Measurements from ENCODE around the gene ANKRD22. TPM values are rescaled to one million over a fixed set of nuclear protein-coding genes. Genes with fewer than 3 reads are reported as not detected.

Gene ANKRD22
- total RNA-seq, 6 donors from 2014 or later: 0.30 to 1.9 (median 1.1) TPM; not detected in 2

DNA sequence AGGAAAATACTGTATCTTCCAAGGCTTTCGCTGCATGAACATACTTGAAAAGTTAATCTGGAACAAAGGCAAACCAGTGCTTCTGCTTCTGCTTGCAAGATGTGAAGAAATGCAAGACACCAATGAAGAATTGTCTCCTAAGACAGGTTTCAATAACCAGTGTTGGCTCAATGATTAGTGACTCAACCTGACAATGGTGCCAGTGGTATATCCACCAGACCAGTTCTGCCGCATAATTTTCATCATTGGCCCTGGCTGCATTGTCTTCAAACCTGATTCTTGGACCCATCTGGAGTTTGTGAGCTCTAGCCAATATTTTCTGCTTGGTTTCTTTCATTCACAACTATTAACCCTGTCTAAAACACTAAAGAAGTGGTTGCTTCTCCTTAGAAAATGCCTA, 14.8 kb upstream of the ANKRD22 start:
- Histone ChIP-seq H3K27me3 (no peaks in the 10 kb centered on the region), H3K36me3 (no peaks in the 10 kb centered on the region), H3K4me3 (no peak overlapping the region), H3K9me3 (no peaks in the 10 kb centered on the region), H3K4me1 (no peaks in the 10 kb centered on the region), H3K27ac (no peak overlapping the region)
- 83 to 95% methylated on average over 2 of the region's 2 CpGs for WGBS, 2 donors
- ATAC-seq (ENCODE audit: low FRiP score in 2 of 2) (no peak), DNase-seq (no peak)
- TF ChIP-seq POLR2AphosphoS5 (IDR thresholded peaks at IDR 0.05): no peak
- TF ChIP-seq POLR2A (IDR thresholded peaks at IDR 0.05): no peak
- TF ChIP-seq EP300 (IDR thresholded peaks at IDR 0.05): no peak
- TF ChIP-seq, protein P1, sequence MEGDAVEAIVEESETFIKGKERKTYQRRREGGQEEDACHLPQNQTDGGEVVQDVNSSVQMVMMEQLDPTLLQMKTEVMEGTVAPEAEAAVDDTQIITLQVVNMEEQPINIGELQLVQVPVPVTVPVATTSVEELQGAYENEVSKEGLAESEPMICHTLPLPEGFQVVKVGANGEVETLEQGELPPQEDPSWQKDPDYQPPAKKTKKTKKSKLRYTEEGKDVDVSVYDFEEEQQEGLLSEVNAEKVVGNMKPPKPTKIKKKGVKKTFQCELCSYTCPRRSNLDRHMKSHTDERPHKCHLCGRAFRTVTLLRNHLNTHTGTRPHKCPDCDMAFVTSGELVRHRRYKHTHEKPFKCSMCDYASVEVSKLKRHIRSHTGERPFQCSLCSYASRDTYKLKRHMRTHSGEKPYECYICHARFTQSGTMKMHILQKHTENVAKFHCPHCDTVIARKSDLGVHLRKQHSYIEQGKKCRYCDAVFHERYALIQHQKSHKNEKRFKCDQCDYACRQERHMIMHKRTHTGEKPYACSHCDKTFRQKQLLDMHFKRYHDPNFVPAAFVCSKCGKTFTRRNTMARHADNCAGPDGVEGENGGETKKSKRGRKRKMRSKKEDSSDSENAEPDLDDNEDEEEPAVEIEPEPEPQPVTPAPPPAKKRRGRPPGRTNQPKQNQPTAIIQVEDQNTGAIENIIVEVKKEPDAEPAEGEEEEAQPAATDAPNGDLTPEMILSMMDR (IDR thresholded peaks at IDR 0.05): no peak

DNA sequence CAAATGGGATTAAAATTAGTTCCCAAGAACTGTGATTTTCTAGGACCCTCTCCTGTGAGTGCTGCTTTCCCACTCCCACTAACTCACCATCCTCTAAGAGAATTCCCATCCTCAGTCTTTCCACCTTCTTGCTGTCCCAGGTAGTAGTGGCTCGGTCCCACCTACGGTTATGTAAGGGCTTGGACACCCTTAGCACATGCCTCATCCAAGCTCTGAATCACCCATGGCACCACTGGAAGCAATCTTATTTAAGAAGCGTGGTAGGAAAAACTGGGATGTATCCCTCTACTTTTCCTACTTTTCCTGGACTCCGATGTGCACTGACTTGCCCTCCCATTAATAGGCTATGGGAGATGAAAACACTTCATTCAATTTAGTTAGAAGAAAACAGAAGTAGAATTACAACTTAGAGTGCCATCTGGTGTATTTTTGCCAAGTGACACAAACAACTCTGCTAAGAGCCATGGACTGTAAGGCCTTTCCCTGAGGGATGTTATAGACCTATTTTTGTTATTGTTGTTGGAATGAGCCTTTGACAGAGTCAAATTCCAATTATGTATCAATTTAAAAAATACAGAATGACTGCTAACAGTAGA, 13.7 kb upstream of the ANKRD22 start:
- Histone ChIP-seq H3K27me3 (no peaks in the 10 kb centered on the region), H3K9me3 (no peaks in the 10 kb centered on the region), H3K27ac (no peak overlapping the region), H3K36me3 (no peaks in the 10 kb centered on the region), H3K4me1 (no peaks in the 10 kb centered on the region), H3K4me3 (no peak overlapping the region)
- TF ChIP-seq, protein P1 (IDR thresholded peaks at IDR 0.05): peak in 3 of 6 experiments; percentile 23 to 39 (median 28)
- TF ChIP-seq EP300 (IDR thresholded peaks at IDR 0.05): no peak
- DNase-seq: no peak
- 85 to 86% methylated on average over 4 of the region's 4 CpGs for WGBS, 2 donors
- peak in 1 of 2 donors; percentile 38 for ATAC-seq (ENCODE audit: low FRiP score in 2 of 2)

DNA sequence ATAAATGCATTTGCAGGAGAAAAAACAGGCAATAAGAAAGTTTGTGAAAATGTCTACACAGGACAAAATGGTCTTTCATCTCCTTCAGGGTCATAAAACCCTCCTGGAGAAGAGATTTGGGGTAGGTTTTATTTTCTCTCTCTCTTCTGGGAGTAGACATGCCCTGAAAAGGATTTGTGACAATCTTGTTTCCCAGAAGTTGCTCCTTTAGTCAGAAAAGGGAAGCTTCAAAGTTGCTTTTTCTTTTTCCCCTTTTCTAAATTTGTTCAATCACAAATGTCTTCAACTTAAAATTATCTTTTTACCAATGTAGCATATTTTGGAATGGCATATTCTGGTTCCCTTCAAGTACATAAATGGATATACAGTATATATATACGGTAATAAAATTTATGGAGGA, 9.4 kb upstream of the ANKRD22 start:
- TF ChIP-seq, protein P1 (IDR thresholded peaks at IDR 0.05): no peak
- TF ChIP-seq POLR2A (IDR thresholded peaks at IDR 0.05): no peak
- no peak for TF ChIP-seq EP300 (IDR thresholded peaks at IDR 0.05)
- TF ChIP-seq POLR2AphosphoS5 (IDR thresholded peaks at IDR 0.05): no peak
- DNase-seq (no peak), ATAC-seq (ENCODE audit: low FRiP score in 2 of 2) (no peak)
- H3K27me3 ChIP-seq: no peaks in the 10 kb centered on the region
- no peaks in the 10 kb centered on the region for H3K9me3 ChIP-seq
- no peaks in the 10 kb centered on the region for H3K36me3 ChIP-seq
- 0 to 89% methylated on average over 1 of the region's 1 CpG for WGBS, 2 donors
- no peak overlapping the region for H3K4me3 ChIP-seq
- no peaks in the 10 kb centered on the region for H3K4me1 ChIP-seq
- H3K27ac ChIP-seq: no peak overlapping the region

DNA sequence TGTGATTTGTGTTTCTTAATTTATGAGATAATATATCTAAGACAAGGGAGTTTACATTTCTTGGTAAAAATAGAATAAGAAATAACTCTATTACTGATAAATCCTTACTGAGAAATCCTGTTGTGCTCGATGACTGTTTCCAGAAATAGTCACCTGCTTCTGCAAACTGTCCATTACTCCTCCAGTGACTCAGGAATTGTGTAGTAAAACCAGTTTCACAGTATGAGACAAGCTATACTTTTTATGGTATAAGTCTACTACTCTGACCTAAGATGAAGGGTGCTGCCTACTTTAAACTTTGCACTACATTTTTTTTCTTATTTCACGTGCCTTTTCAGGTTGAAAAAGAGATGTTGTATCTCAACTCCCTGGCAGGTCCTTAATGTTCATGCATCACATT, 6.8 kb upstream of the ANKRD22 start:
- Histone ChIP-seq H3K27me3 (no peaks in the 10 kb centered on the region), H3K36me3 (no peaks in the 10 kb centered on the region), H3K27ac (no peak overlapping the region), H3K4me1 (peaks cover 3 to 14% (median 9%) of the 10 kb centered on the region in 4 donors), H3K9me3 (no peaks in the 10 kb centered on the region), H3K4me3 (no peak overlapping the region)
- TF ChIP-seq EP300 (IDR thresholded peaks at IDR 0.05) (no peak), POLR2AphosphoS5 (IDR thresholded peaks at IDR 0.05) (no peak), POLR2A (IDR thresholded peaks at IDR 0.05) (no peak)
- TF ChIP-seq, protein P1 (IDR thresholded peaks at IDR 0.05): no peak
- WGBS, 2 donors: 32 to 59% methylated on average over 2 of the region's 2 CpGs
- DNase-seq (no peak), ATAC-seq (ENCODE audit: low FRiP score in 2 of 2) (no peak)

DNA sequence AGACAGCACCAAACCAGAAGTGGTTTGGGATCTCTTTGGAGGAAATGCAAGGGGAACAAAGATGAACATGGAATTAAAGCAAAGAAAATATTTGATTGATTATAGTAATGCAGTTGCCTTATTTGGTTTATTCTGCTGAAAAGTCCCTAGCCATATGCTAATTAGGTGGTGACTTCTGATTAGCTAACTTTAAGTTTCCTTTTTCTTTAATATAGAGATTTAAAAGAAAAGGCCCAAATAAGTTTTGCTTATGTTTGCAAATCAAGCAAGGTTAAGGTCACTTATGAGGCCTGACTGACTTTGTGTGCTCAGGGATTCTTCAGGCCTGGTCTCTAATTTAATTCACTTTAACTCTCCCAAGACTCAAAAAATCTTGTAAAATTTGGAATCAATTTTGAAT, 6.2 kb upstream of the ANKRD22 start:
- DNase-seq: no peak
- H3K27ac ChIP-seq: no peak overlapping the region
- H3K36me3 ChIP-seq: no peaks in the 10 kb centered on the region
- no peaks in the 10 kb centered on the region for H3K27me3 ChIP-seq
- TF ChIP-seq, protein P1 (IDR thresholded peaks at IDR 0.05): no peak
- TF ChIP-seq POLR2A (IDR thresholded peaks at IDR 0.05): no peak
- no peak for TF ChIP-seq EP300 (IDR thresholded peaks at IDR 0.05)
- TF ChIP-seq POLR2AphosphoS5 (IDR thresholded peaks at IDR 0.05): no peak
- no peak for ATAC-seq (ENCODE audit: low FRiP score in 2 of 2)
- H3K4me1 ChIP-seq: peaks cover 3 to 16% (median 12%) of the 10 kb centered on the region in 4 donors
- no peaks in the 10 kb centered on the region for H3K9me3 ChIP-seq
- no peak overlapping the region for H3K4me3 ChIP-seq

Measured in upper lobe of left lung (tissue), 6 donors.